ENCODE measurements around the gene RSPRY1.

Gene RSPRY1

GRCh38 chr16:57185945-57186871, at the start of gene RSPRY1, which contains the start of gene PSME3IP1:
Gene RSPRY1 (plus strand): TSS chr16:57186329. CDS start chr16:57204659, 18,330 bp downstream.
Gene PSME3IP1 (minus strand): TSS chr16:57186039. CDS start chr16:57173854, 12,185 bp downstream.
- DNase-seq: peak; percentile 99 to 100

DNA sequence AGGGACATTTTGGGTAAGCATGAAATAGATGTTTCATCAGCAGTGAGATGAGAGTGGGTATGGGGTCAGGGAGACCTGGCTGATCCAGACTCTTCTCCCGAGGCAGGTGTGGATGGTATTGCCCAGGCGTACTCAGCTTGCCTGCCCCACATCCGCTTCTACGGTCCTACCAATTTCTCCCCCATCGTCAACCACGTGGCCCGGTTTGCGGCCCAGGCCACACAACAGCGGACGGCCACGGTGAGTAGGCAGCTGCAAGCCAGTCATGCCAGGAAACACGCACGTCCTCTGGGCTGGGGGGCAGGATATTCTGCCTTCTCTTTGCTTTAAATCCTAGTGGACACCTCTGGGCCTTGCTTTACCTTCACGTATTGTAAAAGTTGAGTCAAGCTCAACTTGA, 49.1 kb upstream of the RSPRY1 start:
- no peak for DNase-seq

DNA sequence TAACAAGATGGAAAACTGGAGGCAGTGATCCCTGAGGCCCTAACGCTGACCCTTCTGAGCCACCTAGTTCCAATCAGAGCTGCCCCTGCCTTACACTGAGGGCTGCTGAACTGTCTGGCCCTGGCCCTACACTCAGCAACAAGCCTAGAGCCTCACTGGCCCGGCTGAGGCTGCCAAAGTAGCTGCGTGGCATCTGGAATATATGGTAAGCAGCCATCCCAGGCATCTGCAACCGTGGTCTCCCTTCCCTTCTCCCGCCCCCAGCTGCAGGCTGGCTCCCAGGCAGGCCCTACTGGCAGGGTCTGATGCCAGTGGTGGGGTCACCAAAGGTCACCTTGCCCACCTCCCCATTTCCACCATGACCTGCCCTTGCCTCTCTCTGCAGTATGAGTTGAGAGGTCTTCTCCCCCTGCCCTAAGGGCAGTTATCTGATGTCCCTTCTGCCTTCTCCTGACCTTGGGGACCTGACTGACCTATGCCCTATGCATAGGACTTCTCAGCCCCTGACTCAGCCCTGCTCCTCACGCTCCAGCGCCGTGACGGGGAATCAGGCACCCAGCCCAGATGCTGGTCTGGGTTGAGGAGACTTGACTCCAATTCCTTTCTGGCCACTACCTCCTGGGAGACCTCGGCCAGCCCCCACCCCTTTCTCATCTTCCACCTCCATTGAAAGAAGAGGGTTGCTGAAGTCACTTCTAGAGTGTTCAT, 48.4 kb upstream of the RSPRY1 start:
- no peak for DNase-seq

GRCh38 chr16:57138281-57138935, 47.7 kb upstream of the RSPRY1 start:
- DNase-seq: no peak

DNA sequence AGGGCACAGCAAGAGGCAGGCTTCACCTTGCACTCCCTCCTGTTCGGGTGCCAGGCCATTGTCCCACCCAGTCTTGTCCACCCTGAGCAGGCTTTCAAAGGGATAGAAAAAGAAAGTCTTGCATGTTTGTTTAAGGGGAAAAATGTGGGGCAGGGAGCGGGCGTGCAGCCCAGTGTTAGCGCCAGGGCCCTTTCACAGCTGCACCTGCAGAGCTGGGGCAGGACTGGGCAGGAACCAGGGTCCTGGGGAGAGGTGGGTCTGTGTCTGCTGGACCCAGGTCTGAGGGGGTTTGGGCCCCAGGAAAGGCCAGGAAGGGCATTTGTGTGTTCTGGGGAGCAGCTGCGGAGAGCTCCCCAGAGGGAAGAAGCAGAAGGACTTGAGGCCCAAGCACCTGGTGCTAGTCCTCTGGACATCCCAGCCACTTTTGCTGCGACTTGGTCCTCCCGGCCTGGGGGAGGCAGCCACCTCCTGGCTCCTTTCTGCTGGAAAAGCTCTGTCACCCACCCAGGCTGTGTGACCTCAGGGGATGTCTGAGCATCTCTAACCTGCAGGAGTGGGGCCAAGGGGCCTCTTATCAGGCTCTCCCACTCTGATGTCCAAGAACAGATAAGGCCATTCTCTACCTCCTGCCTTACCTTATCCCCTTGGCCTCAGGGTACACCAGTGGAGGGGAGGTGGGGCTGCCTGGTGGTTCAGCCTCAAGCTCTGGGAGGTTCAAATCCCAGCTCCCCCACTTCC, 45.0 kb upstream of the RSPRY1 start:
- no peak for DNase-seq

- peak in 1 of 2 donors; percentile 18 for DNase-seq
Measured at GRCh38 chr16:57141822-57142631, 44.1 kb upstream of the RSPRY1 start.

DNA sequence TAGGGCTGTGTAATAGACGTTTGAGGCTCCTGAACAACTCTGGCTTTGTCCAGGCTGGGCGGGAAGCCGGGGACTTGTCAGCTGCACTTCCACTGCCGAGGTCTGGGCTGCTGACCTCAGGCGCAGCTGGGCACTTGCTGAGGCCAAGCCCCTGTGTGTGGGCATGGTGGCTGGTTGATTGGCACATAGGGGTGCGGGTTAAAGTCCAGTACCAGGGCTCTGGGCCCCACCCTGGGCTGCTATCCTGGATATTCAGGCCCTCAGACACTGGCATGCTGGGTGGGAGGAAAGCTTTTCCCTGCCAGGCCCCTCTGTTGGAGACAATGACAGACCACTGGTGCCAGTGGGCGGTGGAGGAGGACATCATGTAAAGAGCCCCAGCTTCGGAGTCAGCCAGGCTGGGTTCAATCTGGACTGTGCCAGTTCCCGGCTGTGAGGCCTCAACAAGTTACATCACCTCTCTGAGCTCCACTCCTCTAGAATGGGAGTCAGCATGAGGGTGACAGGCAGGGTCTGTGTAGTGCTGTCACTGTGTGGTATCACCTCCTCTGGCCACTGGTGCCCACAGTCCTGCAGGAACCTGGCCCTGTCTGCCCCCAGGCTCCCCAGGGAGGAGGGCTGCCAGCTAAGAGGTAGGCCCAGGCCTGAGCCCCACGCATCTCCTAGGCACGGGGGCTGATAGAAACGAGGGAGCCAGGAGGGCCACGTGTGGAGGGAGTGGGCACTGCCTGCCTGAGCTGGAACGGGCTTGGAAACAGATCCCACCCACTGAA, 42.8 kb upstream of the RSPRY1 start:
- DNase-seq: peak; percentile 88 to 89

GRCh38 chr16:57144027-57144426, 42.1 kb upstream of the RSPRY1 start:
- DNase-seq: no peak

DNA sequence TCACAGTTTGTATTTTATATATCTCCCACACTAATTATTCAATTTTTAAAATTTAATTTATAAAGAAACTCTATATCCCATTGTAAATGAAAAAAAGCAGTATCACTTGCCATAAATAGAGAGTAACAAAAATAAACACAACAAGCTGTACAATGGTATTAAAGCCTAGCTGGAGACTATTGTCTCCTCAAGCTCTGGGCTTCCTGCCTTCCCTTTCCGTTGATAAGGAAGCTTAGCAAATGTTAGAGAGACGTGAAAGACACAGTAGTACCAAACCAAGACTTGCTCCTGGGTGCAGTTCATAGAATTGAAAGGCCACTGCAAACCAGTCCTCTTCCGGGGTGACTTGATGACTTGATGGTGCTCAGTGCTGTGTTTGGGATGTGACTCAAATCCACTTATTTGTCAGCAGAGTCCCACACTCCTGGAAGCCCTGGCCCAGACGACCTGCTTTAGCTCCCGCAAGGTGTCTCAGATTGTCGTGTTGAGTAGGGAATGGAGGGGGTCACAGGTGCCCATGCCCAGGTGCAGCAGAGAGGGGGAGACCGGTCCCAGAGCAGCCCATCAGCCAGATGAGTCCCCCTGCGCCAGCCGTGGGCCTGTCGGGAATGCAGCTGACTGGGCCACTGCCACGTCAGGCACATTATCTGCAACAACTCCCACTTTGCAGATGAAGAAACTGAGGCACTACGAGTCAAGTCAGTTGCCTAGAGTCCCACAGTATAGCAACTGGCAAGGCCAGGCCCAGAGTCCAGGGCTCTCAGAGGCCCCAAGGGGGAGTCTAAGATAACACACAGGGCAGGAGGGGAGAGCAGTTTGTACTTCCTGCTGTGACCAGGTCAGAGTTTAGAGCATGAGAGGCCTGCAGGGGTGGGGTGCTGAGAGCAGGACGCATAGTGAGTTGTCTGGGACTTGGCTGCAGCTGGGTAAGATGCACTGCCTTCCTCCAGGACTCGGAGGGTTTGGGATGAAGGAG, 40.8 kb upstream of the RSPRY1 start:
- no peak for DNase-seq

- no peak for DNase-seq
Measured at GRCh38 chr16:57146040-57146647, 40.0 kb upstream of the RSPRY1 start.

DNA sequence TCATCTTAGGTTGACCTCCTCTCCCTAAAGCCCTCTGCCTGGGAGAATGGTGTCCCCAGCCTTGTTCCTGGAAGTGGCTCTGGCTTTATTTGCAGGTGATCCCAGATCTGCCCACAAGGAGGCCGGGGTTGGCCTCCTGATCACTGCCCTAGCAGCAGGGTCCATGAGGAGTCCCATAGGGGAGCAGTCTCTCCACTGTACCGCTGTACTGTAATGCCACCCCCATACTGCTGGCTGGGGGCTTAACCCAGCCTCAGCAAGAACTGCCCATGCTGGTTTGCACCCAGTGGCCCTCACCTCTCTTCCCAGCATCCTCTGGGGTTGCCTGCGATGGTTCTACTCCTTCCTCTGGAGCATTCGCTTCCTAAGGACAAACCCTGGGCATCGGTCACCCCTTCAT, 39.4 kb upstream of the RSPRY1 start:
- no peak for DNase-seq

- DNase-seq: no peak
Measured at GRCh38 chr16:57147381-57148221, 38.5 kb upstream of the RSPRY1 start.

DNA sequence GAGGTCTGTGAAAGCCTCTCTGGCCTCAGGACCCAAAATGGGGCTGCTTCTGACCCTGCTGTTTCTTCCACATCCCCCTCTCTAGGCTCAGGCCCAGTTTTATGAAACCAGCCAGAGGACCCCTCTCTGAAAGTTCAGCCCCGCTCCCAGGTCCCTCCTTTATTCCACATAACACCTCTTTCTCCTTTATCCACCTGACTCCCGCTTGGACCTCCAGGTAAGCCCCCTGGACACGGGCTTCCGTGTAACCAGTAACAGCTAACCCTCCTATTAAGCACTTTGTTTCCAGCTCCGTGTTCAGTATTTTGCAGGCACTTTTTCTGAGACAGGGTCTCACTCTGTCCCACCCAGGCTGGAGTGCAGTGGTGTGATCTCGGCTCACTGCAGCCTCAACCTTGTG, 37.6 kb upstream of the RSPRY1 start:
- DNase-seq: no peak

- no peak for DNase-seq
Measured at GRCh38 chr16:57149391-57149790, 36.7 kb upstream of the RSPRY1 start.

GRCh38 chr16:57150682-57151330, 35.3 kb upstream of the RSPRY1 start:
- DNase-seq: no peak

DNA sequence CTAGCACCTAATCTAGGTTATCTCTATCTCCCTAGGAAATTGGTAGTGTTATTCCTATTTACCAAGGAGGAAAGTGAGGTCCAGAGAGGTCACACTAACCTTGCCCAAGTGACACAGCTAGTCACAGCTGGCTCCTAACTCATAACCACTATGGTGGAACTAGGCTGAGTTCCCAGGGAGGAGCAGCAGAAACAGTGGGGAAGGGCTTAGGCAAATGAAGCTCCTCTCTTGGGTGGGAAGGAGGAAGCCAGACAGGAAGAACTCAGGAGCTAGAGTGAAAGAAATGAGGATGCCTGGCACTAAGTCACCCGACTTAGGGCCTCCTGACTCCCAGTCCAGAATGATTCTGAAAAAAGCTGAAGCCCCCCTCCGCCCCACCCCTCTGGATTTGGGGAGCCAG, 34.8 kb upstream of the RSPRY1 start:
- DNase-seq: no peak

All from hippocampal formation (tissue), 2 donors.